BJ (cell line): ENCODE data around the gene MLLT1. TPM values are rescaled to one million over a fixed set of nuclear protein-coding genes. Genes with fewer than 3 reads are reported as not detected.

Source experiments
- CTCF ChIA-PET: fragments of 350-600 bp; formaldehyde crosslinking; extraction: SDS; loops from one replicate; lab custom pipeline; 2021; ENCODE audit warnings: antibody characterized with exemption, inconsistent platforms; lab: Yijun Ruan, JAX
- POLR2A ChIA-PET: fragments of 300-600 bp; sonication (Branson Sonifier 250); formaldehyde crosslinking; extraction: SDS; loops from one replicate; lab custom pipeline; 2021; ENCODE audit warnings: antibody characterized with exemption; lab: Charles Lee
- DNase-seq: peaks from one replicate; pipeline ENCODE4 v3.0.0-alpha.2; 2011; ENCODE audit warnings: low read depth
- H3K27me3 ChIP-seq: 2 replicates; pipeline ENCODE4 v1.6.0; 2011; ENCODE audit warnings: low read length; ENCODE audit not compliant: control insufficient read depth, insufficient read depth
- H3K36me3 ChIP-seq: 2 replicates; pipeline ENCODE4 v1.5.1; 2011; ENCODE audit warnings: low read length; ENCODE audit not compliant: control insufficient read depth, insufficient read depth
- H3K4me3 ChIP-seq: 2 replicates; pipeline ENCODE4 v1.5.1; 2011; ENCODE audit warnings: low read depth, mild to moderate bottlenecking, control low read depth, low read length
- polyA plus RNA-seq: library from polyadenylated mRNA; depleted of rRNA; stranded (reverse); fragments of >200 nt; gene quantifications from 2 replicates; pipeline ENCODE4 v1.2.3, GENCODE V29; 2011
- TF ChIP-seq, protein P1 (sequence below): IDR thresholded peaks from 2 replicates; pipeline ENCODE4 v1.5.1; 2011; ENCODE audit warnings: low read depth, mild to moderate bottlenecking, control low read depth, inconsistent platforms, low read length, moderate library complexity; ENCODE audit not compliant: insufficient read depth

The MLLT1 gene
- polyA plus RNA-seq, 1 experiment: 28.1 TPM

DNA sequence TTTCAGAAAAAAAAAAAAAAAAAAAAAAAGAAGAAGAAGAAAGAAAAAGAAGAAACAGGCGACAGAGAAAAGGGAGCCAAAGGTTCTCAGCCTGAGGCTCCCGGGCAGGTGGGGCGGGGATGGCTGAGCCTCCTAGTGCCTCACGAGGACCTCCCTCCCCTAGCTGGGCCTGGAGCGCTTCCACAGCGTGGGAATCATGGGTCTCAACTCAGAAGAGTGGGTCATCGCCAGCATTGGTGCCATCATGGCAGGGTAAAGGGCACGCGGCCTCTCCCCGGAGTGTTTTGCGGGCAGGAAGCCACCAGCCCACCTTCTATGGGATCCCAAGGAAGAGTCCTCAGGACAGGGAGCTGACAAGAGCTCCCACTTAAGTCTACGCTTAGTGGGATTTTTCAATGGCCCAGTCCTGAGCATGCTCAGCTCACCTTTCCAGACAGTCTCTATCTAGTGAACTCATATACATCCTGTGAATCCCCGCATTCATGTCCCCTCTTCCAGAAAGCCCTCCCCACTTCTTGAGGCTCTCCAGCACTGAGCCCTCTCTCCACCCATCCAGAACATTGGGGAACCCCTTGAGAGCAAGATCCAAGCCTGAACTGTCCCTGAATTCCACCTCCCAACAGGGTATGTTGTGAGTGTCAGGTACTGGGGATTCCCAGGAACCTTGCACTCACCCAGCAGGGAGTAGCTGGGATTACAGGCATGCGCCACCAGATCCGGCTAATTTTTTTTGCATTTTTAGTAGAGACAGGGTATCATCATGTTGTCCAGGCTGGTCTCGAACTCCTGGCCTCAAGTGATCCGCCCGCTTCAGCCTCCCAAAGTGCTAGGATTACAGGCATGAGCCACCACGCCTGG lies 74.7 kb downstream of the MLLT1 start:
- CTCF ChIA-PET: interaction anchor here (1.5 to 2.4 kb wide), 2 partner anchors 13 to 95 kb away, joined by 4 to 7 read pairs; no protein-coding TSS in a partner anchor
- DNase-seq: no peak
- TF ChIP-seq, protein P1, sequence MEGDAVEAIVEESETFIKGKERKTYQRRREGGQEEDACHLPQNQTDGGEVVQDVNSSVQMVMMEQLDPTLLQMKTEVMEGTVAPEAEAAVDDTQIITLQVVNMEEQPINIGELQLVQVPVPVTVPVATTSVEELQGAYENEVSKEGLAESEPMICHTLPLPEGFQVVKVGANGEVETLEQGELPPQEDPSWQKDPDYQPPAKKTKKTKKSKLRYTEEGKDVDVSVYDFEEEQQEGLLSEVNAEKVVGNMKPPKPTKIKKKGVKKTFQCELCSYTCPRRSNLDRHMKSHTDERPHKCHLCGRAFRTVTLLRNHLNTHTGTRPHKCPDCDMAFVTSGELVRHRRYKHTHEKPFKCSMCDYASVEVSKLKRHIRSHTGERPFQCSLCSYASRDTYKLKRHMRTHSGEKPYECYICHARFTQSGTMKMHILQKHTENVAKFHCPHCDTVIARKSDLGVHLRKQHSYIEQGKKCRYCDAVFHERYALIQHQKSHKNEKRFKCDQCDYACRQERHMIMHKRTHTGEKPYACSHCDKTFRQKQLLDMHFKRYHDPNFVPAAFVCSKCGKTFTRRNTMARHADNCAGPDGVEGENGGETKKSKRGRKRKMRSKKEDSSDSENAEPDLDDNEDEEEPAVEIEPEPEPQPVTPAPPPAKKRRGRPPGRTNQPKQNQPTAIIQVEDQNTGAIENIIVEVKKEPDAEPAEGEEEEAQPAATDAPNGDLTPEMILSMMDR: no peak
- Histone ChIP-seq H3K4me3 (no peak overlapping the region), H3K36me3 (no peaks in the 10 kb centered on the region), H3K27me3 (peaks cover 3% of the 10 kb centered on the region; the same call in 1 of the 2 replicates)
- POLR2A ChIA-PET: no interaction called here

DNA sequence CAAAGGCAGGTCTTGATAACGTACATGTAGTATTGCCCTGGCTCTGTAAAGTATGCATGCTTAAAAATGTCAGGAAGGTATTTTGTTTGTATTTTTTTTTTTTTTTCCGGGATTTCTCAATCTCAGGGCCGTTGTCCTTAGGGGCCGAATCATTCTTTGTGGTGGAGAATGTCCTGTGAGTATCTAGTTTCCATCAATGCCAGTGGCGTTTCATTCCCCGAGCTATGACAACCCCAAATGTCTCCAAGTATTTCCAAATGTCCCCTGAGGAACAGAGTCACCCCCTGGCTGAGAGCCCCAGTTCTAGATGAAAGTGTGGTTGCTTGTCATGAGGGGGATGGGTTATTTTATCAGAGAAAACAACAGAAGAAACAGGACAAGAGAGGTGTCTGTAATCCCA lies 75.6 kb downstream of the MLLT1 start:
- no peaks in the 10 kb centered on the region for H3K36me3 ChIP-seq
- peaks cover 3% of the 10 kb centered on the region; the same call in 1 of the 2 replicates for H3K27me3 ChIP-seq
- no peak for DNase-seq
- CTCF ChIA-PET: interaction anchor here (1.5 to 2.4 kb wide), 2 partner anchors 14 to 39 kb away, joined by 4 to 7 read pairs; no protein-coding TSS in a partner anchor
- POLR2A ChIA-PET: no interaction called here
- no peak overlapping the region for H3K4me3 ChIP-seq
- TF ChIP-seq, protein P1: no peak

DNA sequence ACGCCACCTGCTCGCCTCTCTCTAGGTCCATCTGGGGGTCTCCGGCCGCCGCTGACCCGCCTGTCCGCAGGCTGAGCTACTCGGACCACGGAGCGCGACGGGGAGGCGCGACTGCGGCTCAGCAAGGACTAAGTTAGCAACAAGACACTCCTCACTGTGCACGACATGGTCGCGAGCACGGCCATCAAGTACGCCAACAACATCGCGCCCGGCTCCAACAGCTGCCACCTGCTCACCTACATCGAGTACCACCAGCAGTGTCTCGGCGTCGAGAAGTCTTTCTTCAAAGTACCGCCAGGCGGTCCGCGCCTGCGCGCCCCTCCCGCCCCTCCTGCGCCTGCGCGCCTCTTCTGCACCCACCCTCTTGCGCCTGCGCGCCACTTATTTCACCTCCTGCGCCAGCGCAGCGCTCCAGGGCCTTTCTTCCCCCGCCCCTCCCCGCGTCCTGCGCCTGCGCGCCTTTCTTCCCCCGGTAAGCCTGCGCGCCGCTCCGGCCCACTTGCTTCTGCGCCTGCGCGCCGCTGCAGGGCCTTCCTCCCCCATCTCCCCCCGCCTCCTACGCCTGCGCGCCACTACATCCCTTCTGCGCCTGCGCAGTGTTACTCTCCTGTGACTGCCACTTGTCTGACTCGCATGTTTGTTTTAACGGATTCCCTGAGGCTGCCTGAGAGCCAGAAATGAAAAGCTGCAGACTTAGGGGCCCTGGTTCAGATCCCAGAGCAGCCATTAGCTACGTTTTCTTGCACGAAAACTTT lies 80.4 kb downstream of the MLLT1 start:
- Histone ChIP-seq H3K36me3 (no peaks in the 10 kb centered on the region), H3K4me3 (peak overlapping the region; percentile 58), H3K27me3 (no peaks in the 10 kb centered on the region)
- CTCF ChIA-PET: interaction anchor here (1.0 to 2.3 kb wide), 5 partner anchors 12 to 101 kb away, joined by 3 to 11 read pairs (median 4); no protein-coding TSS in a partner anchor
- TF ChIP-seq, protein P1: peak; percentile 44
- DNase-seq: peak; percentile 94
- POLR2A ChIA-PET: no interaction called here

DNA sequence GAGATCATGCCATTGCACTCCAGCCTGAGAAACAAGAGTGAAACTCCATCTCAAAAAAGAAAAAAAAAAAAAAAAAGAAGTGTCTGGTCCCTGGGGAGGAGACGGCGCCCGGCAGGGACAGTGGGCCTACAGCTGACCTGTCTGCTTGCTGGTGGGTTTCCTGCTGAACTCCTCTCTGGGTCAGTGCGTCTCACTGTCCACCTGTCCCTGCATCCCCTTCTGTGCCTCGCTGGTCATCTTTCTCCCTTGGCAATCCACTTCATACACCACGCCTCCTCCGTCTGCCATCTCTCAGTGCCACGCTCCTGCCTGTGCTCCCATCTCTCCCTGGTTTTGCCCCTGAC lies 80.9 kb downstream of the MLLT1 start:
- POLR2A ChIA-PET: no interaction called here
- Histone ChIP-seq H3K4me3 (peak overlapping the region; percentile 58), H3K36me3 (no peaks in the 10 kb centered on the region), H3K27me3 (no peaks in the 10 kb centered on the region)
- DNase-seq: no peak
- CTCF ChIA-PET: interaction anchor here (1.1 to 2.3 kb wide), 3 partner anchors 12 to 101 kb away, joined by 3 to 11 read pairs (median 4); no protein-coding TSS in a partner anchor
- TF ChIP-seq, protein P1: no peak

DNA sequence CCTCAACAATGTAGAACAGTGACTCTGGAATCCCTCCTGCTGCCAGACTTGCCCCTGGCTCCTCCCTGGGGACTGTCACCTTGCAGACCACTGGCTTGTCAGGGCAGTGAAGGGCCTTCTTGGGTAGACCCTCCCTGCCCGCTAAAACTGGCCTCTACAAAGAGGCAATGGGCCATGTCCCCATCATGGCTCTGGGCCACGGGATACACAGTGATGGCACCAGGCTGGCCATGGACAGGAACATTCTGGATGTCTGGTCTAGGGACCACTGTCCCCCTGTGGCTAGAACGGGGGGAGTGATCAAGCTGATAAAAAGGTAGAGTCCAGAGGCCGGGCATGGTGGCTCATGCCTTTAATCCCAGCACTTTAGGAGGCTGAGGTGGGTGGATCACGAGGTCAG lies 83.4 kb downstream of the MLLT1 start:
- ChIA-PET POLR2A (no interaction called here), CTCF (interaction anchor here (1.3 kb wide), 1 partner anchor 11 kb away, joined by 4 read pairs; no protein-coding TSS in a partner anchor)
- DNase-seq: no peak
- no peaks in the 10 kb centered on the region for H3K36me3 ChIP-seq
- no peak overlapping the region for H3K4me3 ChIP-seq
- H3K27me3 ChIP-seq: no peaks in the 10 kb centered on the region
- TF ChIP-seq, protein P1: no peak
